Smooth muscle cell of the brain vasculature (primary cell): ENCODE results near the gene SKAP1.

Experiments
- DNase-seq: peaks from one replicate; pipeline ENCODE4 v3.0.0-alpha.2; 2012; ENCODE audit warnings: low read depth, low spot score

SKAP1 gene

DNA sequence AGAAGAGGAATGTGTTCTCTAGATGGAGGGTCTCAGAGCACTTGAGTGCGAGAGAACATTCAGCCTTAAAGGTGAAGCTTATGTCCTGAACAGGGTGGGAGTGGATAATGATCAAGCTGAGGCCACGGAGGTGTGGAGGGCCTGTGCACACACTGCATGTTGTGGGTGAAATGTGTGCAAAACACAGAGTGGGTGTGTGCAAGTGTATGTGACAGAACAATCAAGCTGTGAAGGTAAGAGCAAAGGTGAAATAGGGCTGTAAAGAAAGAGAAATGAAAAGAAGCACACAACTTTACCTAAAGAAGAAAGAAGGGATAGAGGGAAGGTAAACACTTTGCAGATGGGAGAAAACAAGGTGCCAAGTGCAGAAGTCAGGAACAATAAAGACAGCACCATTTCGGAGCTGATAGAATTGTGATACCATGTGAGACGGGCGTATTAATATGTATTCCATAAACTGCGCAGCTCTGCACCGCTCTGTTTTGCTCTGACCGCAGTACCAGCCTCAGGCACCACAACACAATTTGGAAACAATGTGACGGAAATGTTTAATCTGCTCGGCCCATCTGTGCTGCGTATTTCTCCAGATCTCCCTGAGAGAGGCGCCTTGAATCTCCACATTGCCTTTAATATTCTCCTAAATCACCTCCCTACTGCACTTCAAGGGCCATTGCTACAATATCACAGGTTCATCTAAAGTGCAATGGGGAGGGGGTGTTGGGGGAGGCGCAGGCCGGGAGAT is 281.8 kb downstream of the SKAP1 start:
- DNase-seq, result no peak

GRCh38 chr17:48144976-48145798 is 284.8 kb downstream of the SKAP1 start:
- no peak for DNase-seq

- no peak for DNase-seq
Measured at GRCh38 chr17:48144231-48144630, 285.8 kb downstream of the SKAP1 start.

DNA sequence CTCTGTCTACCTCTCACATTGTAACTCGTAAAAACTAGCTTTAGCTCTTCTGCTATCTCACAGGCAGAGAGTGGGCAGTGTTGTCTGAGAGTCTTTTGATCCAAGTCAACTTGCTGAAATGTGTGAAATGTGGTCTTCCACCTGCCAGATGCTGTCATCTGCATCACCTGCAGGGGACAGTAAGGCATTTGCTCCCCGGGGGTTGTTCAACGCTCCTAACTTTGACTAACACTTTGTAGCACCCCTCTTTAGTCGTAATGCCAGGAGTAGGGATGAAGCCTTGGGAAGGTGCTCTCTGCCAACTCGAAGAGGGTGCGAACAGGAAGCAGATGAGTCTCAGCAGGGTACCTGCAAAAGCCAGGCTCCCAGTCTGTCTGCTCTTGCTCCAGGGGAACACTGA is 286.4 kb downstream of the SKAP1 start:
- DNase-seq, result no peak

DNA sequence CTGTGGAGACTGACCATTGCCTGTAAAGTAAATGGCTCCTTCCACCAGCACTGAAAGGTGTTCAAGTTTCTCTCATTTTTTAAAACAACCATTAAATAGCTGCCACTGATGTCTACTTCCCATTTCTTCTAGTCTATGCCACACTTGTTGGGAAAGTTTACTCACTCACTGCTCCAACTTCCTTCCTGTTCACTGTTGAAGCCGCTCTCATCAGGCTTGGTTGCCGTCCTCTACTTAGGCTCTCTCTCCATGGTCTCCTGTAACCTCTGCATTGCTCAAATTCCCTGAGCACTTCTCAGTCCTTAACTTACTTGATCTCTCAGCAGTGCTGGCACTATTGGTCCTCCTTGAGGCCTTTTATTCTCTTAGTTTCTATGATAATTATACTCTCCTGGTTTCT is 290.1 kb downstream of the SKAP1 start:
- no peak for DNase-seq

GRCh38 chr17:48137656-48138055 is 292.4 kb downstream of the SKAP1 start:
- no peak for DNase-seq

DNA sequence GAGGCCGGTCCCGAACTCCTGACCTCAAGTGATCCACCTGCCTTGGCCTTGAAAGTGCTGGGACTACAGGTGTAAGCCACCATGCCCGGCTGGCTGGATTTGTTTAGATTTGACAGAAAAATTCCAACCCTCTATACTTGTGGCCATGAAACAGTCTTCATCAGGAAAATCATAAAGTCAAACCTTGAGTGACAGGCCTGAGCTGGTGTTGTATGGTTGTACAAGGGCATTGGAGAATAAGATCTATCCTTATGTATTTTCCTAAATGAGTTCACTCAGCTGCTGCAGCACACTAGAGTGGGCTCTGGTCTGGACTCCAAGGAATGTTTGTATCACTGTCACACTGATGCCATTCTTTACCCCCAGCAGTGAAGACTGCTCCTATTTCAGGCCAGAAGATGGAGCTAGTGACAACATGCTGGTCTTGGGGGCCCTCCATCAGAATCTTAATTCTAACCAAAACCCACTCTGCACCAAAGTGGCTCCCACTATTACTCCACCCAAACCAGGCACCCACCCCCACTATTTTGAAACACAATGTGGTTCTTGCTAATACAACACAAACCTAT is 295.0 kb downstream of the SKAP1 start:
- no peak for DNase-seq

DNA sequence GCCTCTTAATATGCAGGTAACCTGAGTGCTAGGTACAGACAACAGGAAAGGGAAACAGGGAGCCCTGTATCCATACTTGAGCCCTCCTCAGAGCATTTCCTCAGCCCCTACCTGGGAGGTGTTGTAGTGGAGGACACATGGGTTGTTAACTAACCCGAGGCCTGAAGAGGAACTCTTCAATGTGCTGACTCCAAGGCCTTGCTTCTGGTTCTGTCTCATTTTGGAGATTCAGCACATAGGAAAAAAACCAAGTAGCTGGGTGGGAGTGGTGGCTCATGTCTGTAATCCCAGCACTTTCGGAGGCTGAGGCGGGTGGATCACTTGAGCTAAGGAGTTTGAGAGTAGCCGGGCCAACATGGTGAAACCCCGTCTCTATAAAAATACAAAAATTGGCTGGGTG is 297.6 kb downstream of the SKAP1 start:
- no peak for DNase-seq

DNA sequence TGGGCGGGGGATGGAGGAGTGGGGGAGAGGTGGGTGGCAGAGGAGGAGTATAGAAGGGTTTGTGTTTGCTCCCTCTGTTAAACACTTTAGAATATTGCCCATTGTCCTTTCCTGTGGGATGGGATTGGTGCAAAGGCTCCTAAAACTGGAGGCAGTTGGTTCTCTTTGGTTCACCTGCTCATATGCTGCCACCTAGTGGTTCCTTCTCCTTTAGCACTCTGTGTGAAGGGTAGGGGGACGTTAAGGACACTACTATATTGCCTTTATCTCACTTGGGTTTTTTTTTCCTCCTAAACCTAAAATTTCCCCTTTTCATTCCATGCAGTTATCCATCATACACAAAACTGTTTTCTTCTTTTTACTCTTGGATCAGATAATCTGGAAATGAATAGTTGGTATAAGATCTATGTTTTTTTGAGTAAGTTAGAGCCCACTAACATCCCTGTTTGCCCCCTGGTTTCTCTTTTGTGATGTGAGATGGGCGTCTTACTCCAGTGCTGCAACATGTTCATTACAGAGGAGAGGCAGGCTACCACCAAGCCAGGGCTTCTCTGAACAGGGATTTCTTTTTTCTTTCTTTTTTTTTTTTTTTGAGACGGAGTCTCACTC is 298.7 kb downstream of the SKAP1 start:
- peak; percentile 33 for DNase-seq

GRCh38 chr17:48129981-48130380 is 300.0 kb downstream of the SKAP1 start:
- no peak for DNase-seq

DNA sequence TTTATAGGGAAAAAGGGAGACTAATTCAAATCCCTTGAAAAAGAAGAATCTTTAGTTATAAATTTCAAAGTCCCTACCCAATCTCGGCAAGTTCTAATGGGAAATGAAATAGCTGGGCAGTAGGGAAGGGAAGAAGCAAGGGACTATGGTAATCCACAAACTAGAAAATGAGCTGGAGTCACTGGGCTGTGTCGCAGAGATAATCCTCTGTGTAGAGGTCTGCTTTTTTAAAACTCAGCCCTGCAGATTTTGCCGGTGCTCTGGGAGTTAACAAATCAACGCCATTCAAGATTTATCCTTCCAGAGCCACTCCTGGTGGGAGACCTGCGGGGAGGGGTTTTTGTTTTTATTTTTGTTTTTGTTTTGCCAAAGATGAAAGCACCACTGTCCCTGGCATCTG is 301.6 kb downstream of the SKAP1 start:
- DNase-seq, result no peak

DNA sequence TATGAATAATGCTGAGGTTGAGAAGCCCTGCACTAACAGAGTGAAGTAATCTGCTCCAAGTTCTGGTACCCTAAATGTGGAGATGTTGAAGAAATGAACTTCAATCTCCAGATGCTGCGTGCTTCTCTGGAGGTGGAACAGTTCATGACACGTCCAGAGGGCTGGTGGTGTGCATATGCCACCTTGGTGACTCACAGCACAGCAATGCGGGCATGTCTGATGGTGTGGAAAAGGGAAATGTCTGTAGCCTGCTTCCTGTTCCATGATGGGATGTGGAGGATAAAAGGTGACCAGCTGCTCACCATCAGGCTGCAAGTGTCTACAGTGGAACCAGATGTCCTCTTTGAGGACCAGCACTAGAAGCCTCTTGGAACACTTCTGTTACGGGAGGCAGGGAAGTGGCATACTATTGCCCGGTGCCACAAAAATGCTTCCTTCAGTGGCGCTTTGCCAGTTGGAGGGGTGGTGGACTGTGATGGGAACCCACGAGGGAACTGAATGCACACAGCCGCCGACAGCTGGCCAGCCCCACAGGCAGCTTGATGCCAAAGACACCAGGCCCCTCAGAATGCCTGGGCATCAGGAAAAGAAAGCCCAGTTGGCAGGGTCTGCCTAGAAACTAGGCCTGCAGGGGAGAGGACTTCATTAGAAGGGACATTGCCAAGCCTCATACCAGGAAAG is 302.5 kb downstream of the SKAP1 start:
- DNase-seq, result no peak

GRCh38 chr17:48126532-48126850 is 303.5 kb downstream of the SKAP1 start:
- no peak for DNase-seq

DNA sequence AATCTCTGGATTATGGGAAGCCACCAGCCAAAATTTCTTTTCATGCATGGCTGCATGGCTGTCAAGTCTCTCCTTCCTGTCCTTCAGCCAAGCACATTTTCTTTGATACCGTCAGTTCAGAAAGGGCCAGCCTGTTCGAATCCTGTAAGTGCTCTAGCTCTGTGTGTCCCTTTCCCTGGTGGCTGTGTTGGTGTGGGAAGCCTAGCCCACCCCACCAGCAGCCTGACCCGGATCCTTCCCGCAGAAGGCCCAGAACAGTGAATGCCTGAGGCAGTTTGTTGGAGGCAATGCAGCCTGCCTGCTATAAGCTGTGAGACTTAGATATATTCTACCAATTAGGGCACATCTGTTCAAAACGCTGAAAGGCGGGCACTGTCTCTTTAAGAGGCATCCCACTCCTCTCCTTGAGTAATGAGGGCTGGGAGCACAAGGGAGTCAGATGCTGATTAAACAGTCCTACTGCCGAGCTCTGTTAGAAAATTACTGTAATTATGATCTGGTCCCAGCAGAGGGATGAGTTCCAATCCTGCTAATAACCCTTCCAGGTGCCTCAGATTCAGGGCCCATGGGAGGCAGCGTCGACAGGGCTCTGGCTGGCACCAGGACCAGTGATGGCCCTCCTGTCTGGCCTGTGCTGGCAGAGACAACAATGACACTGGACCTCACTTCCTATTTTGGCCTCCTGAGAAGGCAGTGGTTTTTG is 304.0 kb downstream of the SKAP1 start:
- DNase-seq, result no peak

DNA sequence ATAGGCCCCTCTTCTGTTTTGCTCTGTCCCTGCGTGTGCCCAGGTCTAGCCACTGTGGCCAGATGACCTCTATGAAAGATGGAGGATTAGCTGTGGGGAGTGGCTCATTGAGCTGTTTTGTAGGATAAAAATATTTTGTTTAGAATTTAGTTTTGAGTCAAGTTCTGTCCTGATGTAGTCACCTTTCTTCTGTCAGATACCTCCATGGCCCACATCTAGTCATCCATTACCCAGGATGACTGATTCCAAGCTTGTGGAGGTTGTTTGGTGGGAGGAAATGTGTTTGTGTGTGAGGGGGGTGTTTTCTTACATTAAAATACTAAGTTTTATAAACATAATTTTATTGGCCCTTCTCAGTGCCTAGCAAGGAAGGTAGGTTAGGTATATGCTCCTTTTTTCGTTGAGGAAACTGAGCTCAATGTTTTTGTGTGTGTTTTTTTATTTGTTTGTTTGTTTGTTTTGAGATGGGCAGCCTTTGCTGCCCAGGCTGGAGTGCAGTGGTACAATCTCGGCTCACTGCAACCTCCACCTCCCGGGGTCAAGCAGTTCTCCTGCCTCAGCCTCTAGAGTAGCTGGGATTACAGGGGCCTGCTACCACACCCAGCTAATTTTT is 306.1 kb downstream of the SKAP1 start:
- DNase-seq, result no peak

DNA sequence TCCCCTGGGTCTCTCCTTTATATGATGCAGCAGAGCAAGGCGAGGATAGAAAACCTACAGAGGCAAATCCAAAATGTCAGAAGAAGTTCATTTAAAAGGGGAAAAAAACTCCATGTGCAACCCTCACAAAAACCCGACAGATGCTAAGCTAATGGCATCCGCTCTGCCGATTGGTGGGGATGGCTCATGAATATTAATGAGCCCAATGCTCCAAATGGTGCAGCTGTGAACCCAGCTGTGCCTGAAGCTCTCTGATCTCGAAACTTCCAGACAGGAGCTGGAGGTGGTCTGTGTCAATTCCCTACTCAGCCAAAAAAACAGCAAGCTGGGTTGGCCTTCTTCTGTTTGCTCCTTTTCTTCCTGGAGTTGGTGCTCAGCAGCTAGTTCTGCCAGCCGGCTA is 306.9 kb downstream of the SKAP1 start:
- no peak for DNase-seq

- DNase-seq, result no peak
Measured at GRCh38 chr17:48122665-48123045, 307.4 kb downstream of the SKAP1 start.

DNA sequence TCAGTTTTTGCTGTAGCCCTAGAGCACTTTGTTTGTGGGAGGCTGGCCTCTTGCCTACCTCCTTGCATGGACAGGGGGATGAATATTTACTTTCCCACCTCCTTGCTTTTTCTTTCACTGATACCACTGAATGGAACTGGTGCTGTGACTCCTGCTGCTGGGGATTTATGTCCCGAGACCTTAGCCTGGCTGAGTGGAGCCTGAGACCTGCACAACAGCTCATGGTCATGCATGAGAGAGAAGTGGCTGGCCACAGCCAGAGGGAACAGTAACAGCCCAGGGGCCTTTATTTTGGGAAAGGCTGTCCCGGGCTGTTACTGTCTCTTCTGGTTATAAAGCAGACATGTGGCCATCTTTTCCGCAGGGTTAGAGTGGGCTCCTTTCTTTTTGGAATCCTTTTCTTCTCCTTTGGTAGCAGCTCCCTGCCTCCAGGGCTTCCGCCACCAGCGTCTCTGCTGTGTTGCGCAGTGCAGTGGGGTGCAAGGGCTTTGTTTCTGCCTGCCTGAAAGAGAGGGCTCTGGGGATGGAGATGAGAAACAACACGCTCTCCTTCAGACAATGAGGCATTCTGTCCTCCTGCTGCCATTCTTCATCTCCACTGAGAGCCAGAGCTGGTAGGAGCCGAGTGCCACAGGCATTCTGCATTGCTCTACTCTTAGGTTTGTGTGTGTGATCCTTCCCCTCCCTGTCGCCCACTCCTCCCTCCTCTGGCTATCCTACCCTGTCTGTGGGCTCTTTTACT is 307.9 kb downstream of the SKAP1 start:
- no peak for DNase-seq

GRCh38 chr17:48113201-48113676 is 316.8 kb downstream of the SKAP1 start:
- DNase-seq, result no peak

DNA sequence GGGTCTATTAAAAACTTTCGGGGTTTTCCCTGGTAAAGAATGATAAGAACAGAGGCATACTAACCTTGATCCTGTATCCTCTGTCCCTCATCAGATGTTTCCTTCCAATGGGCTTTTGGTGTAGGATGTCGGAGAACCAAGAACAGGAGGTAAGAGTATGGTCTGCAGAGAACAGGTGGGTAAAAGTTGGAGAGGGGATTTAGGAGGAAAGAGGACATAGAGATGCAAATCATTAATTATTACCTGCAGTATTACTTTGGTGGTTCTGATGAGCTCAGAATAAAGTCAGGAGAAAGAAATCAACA is 318.1 kb downstream of the SKAP1 start:
- DNase-seq, result no peak
